Stimulated activated CD8-positive, alpha-beta memory T cell treated with anti-CD3 and anti-CD28 coated beads, Interleukin-12 subunit alpha, Interleukin-12 subunit beta, amount 100 ng/mL, for 24 hours (primary cell): Measurements from ENCODE around the gene ZNF18.
A peak's percentile ranks its signal among the peaks of the same experiment; 100 is the strongest.

Experiments used
- DNase-seq: peaks from one replicate; pipeline ENCODE4 v3.0.0-alpha.2; 2020; ENCODE audit errors: extremely low read depth

The ZNF18 gene

DNA sequence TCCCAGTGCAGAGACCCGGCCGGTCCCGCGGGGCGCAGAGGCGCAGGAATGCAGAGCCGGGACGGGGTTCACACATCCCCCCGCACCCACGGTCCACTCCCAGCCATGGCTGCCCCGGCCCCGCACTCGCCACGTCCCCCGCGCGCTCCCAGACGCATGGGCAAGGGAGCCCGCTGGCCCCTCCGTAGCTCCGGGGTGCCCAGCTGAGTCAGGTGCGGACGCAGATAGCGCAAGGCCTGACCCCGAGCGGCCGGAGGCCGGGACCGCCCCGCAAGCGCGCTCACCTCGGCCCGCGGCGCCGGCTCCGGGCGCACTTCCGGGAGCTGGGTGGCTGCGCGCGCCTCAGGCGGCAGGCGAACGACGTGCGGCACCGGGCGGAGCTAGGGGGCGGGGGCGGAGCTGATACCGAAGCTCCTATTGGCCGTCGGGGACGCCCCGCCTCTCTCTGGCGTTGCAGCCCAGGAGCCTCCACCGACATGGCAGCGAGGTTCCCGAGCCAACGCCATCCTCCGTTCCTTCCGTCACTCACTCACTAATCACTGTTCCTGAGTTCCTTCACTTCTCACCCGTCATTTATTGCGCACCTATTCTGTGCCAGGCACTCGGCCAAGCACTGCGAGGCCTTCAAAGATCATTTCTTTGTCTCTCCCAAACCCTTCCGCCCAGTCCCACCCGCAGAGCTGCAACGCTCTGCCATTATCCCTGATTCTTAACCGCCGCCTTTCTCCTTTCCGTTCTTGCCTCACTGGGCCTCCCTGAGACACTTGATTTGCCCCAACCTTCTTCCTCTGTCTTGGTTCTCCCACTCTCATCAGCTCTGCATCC lies at the start of gene ZNF18:
TSS of gene ZNF18 (minus strand) at position 329 of the 825 bp plus-strand sequence. CDS start 4,646 bp downstream, outside the sequence.
- peak; percentile 92 for DNase-seq

DNA sequence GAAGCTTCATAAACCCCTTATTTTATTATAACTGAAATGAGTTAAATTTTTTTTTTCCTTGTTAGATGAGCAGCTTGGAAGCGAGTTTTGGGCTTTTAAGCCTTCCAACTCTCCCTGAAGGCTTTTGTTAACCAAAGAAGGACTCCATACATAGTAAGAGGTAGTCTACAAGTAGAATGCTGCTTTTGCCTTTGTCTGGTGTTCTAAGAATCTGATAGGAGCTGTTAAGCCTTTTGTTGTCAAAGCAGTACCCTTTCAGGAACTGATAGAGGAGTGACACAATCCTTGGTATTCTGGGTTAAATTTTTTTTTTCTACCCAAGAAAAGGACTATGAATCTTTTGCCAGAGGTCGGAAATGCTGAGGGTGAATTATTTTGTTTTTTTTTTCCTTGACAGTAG lies 49.5 kb upstream of the ZNF18 start:
- no peak for DNase-seq

GRCh38 chr17:12043702-12044101 lies 46.4 kb upstream of the ZNF18 start:
- no peak for DNase-seq

- no peak for DNase-seq
Measured at GRCh38 chr17:12041312-12041711, 44.0 kb upstream of the ZNF18 start.

DNA sequence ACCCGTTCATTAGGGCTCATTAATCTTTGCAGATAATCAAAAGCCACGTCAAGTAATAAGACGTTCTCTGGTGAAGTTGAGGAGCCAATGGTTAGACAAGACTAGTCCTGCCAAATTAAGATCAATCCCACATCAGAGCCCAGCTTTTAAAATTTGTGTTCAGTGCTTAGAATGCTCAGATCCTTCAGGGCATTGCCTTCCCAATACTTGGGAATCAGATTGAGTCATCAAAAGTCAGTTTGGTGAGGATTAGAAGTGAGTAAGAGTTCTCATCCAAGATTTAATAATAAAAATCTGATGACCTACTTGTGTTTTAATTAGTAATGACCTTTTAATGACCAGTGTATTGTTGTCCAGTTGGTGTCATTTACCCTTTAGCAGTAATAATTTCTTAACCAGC lies 43.2 kb upstream of the ZNF18 start:
- no peak for DNase-seq

DNA sequence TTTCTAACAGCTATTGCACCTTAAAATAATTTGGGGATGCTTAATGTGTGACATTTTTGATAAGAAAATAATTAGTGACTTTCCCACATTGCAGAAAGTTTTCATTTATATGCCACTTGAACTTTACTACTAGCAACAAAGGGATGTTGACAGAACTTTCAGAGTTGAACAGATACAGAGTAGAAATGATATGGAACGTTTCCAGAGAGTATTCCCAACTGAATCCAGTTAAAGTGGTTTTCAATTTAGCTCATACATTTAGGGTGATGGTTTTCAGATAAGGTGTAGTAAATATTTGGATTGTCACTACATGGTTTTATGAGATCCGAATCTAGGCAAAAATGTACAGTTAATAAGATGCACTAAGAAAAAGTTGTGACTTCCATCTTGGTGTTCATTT lies 40.7 kb upstream of the ZNF18 start:
- DNase-seq: no peak

- no peak for DNase-seq
Measured at GRCh38 chr17:12035673-12036072, 38.4 kb upstream of the ZNF18 start.

- no peak for DNase-seq
Measured at GRCh38 chr17:12034538-12034937, 37.3 kb upstream of the ZNF18 start.

DNA sequence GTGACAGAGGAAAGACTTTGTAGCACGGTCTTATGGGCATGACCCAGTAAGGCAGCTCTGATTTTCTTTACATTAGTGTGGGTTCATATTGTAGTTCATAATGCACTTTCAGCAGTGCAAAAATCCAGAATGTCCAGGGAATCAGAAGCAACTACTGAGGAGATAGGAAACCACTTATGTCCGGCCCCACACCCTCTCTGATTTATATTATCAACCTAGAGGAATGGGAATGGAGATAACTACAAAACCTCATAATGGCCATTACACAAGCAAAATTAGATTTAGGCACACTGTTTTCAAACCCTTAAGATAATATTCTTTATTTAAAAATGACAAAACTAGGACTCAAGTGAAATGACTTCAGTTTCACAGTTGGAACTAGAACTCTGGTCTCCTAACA lies 31.3 kb upstream of the ZNF18 start:
- DNase-seq: no peak

DNA sequence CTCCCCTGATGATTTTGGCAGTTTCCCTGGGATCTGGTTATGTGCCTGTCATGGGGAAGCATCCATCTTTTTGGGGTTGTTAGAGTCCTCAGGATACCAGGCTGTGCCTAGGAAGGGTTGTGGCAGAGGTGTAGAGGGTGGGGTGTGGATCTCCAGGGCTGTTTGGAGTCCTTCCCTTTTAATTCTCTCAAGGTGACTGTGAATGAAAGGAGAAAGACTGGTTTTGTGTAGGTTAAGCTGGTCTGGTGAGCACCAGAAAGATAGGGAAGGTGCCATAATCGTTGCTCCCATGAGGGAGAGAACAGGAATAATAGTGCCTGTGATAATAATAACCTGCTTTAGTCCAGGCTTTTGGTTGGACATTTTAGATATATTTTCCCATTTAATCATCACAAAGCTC lies 30.4 kb upstream of the ZNF18 start:
- no peak for DNase-seq

- no peak for DNase-seq
Measured at GRCh38 chr17:12024327-12024726, 27.1 kb upstream of the ZNF18 start.

- no peak for DNase-seq
Measured at GRCh38 chr17:12022310-12022709, 25.0 kb upstream of the ZNF18 start.

GRCh38 chr17:12021623-12022140 lies 24.4 kb upstream of the ZNF18 start:
- DNase-seq: no peak

DNA sequence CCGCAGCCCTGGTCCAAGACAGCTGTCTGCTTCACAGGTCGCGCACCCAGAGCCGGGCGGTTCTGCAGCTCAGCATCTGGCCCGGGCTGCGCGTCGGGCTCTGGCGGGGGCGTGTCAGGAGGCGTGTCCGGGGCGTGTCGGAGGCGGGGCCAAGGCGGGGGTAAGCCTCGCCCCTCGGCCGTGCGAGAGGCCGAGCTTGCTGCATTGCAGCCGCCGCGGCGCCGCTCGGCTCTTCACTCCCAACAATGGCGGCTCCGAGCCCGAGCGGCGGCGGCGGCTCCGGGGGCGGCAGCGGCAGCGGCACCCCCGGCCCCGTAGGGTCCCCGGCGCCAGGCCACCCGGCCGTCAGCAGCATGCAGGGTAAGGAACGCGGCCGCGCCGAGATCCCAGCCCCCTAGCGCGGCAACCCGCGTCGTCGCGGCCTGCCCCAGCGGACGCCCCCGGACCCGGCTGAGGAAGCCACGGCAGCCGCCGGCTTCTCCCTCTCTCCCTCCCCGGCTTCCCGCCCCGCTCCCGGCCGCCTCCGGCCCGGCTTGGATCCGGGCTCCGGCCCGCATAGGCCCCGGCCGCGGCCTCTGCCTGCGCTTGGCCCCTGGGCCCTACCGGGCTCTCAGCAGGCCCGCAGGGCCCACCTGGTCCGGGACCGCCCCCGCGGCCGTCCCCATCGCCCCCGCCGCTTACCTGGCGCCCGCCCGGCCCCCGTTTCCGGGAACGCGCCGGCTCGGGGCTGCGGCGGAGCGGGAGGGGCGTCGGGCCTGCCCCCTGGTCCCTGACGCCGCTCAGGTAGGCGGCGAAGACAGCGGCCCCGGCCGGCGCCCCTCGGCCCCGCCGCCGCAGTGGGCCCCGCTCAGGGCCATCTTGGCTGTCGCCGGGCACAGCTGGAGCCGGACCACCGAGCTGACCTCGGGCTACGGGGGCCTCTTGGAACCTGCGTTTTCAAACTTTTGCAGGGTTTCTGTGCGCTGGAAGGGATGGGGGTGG lies 23.7 kb upstream of the ZNF18 start, which contains the start of gene MAP2K4:
TSS of gene MAP2K4 (plus strand) at position 236 of the 981 bp plus-strand sequence. CDS start at position 246, 10 bp downstream.
- peak; percentile 86 for DNase-seq

DNA sequence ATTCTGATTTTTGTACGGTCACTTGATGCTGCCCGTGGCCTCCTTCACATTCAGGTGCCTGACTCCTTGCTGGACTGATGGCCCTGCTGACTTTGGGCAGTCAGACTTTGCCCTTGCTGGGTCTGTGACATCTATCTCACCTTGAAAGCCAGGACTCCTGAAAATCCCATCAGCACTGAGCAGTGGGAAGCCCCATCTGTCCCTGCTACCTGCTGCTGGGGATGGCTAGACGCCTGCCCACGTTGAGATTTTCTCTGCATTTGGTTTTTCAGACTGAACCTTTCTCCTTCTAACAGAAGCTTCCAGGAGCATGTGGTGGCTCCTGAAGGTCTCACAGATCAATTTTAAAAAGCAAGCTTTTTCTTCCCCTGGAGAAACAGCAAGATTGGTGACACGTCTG lies 10.2 kb upstream of the ZNF18 start:
- no peak for DNase-seq

GRCh38 chr17:11999696-12000095 lies 2.4 kb upstream of the ZNF18 start:
- no peak for DNase-seq

DNA sequence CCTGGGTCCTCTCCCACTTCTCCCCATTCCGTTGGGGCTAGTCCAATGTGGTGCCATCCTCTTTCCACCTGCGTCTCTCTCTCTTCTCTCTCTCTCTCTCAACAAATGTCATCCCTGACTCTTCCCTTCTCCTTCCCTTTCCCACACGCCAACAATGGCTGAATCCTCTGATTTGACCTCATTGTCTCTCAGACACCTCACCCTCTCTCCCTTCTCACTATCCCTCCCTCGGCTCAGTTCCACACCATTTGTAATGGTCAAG lies 628 bp upstream of the ZNF18 start:
- DNase-seq: no peak

- no peak for DNase-seq
Measured at GRCh38 chr17:11996722-11997146, 541 bp downstream of the ZNF18 start.

- DNase-seq: no peak
Measured at GRCh38 chr17:11991461-11991860, 5.8 kb downstream of the ZNF18 start.

DNA sequence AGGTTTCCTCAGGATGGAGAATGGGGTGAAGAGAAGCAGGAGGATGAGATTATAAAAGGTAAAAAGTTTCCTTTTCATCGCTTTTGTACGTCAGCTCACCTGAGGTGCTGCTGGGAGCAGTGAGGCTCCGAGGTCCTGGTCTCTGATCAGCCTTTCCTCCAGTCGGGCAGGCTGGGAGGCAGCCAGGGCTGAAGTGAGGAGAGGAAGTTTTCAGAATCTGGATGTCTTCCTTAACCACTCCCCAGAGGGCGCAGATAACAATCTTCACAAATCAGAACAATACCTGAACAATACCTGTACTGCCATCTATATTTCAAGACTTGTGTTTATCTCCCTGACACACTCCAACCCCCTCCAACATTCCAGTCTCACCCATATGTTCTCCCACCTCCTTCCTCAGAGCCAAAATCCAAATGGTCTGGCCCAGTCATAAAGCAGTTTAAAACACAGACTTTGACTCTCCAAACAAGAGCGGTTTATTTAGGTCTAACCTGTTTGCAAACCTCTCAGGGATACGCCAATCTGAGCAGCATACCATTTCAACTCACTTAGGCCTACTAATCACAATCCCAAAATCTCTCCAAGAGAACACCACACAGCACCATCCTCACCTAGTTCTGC lies 6.8 kb downstream of the ZNF18 start:
- DNase-seq: no peak

- no peak for DNase-seq
Measured at GRCh38 chr17:11986942-11987329, 10.3 kb downstream of the ZNF18 start.
